K562 (cell line): Measurements from ENCODE around the gene MRPL54. TPM values are rescaled to one million over a fixed set of nuclear protein-coding genes. Genes with fewer than 3 reads are reported as not detected.

Experiments used
- ATAC-seq: fragments of 200-7000 bp; cut with Tn5 transposase; 3 replicates; pipeline ENCODE4 v1.9.1; 2020; ENCODE audit warnings: moderate library complexity
- BruUV-seq: library from RNA; stranded (reverse); fragments of 400-500 nt; replicated peaks from 2 replicates; lab custom pipeline; 2021; lab: Mats Ljungman, UMichigan
- CTCF ChIA-PET: fragments of 300-600 bp; formaldehyde crosslinking; extraction: SDS; loops from one replicate; lab custom pipeline; 2021; ENCODE audit warnings: low intra/inter-chr PET ratio; lab: Yijun Ruan, JAX
- POLR2A ChIA-PET: fragments of 300-600, 350-650 bp; sonication (Branson Sonifier 250); formaldehyde crosslinking; extraction: SDS; loops from one replicate; lab custom pipeline; 2021; ENCODE audit warnings: antibody characterized with exemption, inconsistent platforms; lab: Yijun Ruan, JAX
- DNase-seq, 4 experiments: peaks; one replicate each; pipeline versions ENCODE4 v3.0.0 to v3.0.0-alpha.2; 2011 to 2018; ENCODE audit warnings: low spot score in 3 of 4, mixed read lengths in 3 of 4; ENCODE audit errors: extremely low read depth in 1 of 4
- FAIRE-seq: peaks from 2 replicates; lab custom pipeline; 2011; peaks lifted over from hg19 to GRCh38; lab: Jason Lieb, UNC
- H2AFZ ChIP-seq: 2 replicates; pipeline ENCODE4 v1.6.0; 2011; ENCODE audit warnings: low read depth, low read length, control low read depth, inconsistent platforms
- H3K27ac ChIP-seq: fragments of 200-600 bp; 3 replicates; pipeline ENCODE4 v1.8.0; 2011; ENCODE audit warnings: low read depth, mild to moderate bottlenecking, control low read depth, inconsistent platforms, low read length, moderate library complexity, mixed read lengths; ENCODE audit errors: extremely low read depth
- H3K27me3 ChIP-seq, 2 experiments: fragments of 300-600 bp in 1 of 2; 2 replicates in 1 of 2; 3 replicates in 1 of 2; pipeline versions ENCODE4 v1.6.0 to v1.8.0; 2011; ENCODE audit warnings: inconsistent platforms in 2 of 2, low read length in 2 of 2, mild to moderate bottlenecking in 1 of 2, mixed read lengths in 1 of 2, moderate library complexity in 1 of 2; ENCODE audit not compliant: control insufficient read depth in 2 of 2, insufficient read depth in 2 of 2
- H3K36me3 ChIP-seq: fragments of 300-600 bp; 3 replicates; pipeline ENCODE4 v1.8.0; 2011; ENCODE audit warnings: mild to moderate bottlenecking, low read length, inconsistent platforms; ENCODE audit not compliant: control insufficient read depth, insufficient read depth
- H3K4me1 ChIP-seq, 2 experiments: fragments of 200-600 bp in 1 of 2; replicated peaks in 1 of 2; 2 replicates in 1 of 2; 3 replicates in 1 of 2; pipeline versions ENCODE4 v1.5.1 to v1.8.0; 2011; ENCODE audit warnings: inconsistent platforms in 2 of 2, low read length in 2 of 2, mild to moderate bottlenecking in 1 of 2, mixed read lengths in 1 of 2, moderate library complexity in 1 of 2; ENCODE audit not compliant: control insufficient read depth in 2 of 2, insufficient read depth in 2 of 2
- H3K4me2 ChIP-seq: 2 replicates; pipeline ENCODE4 v1.6.1; 2011; ENCODE audit warnings: low read length, control low read depth, inconsistent platforms, mixed read lengths; ENCODE audit not compliant: insufficient read depth
- H3K4me3 ChIP-seq: fragments of 200-600 bp; sonication (generic), shearing (Covaris generic); 2 replicates; pipeline ENCODE4 v1.5.1; 2016; ENCODE audit warnings: control low read depth, inconsistent platforms
- H3K79me2 ChIP-seq: fragments of 200-600 bp; 3 replicates; pipeline ENCODE4 v1.8.0; 2011; ENCODE audit warnings: low read length, inconsistent platforms; ENCODE audit not compliant: control insufficient read depth, insufficient read depth
- H3K9ac ChIP-seq, 2 experiments: 2 replicates each; pipeline versions ENCODE4 v1.6.0 to v1.6.1; 2011; ENCODE audit warnings: low read depth in 2 of 2, low read length in 2 of 2, control low read depth in 1 of 2, inconsistent platforms in 1 of 2, mild to moderate bottlenecking in 1 of 2, mixed read lengths in 1 of 2; ENCODE audit not compliant: insufficient read depth in 1 of 2
- H3K9me1 ChIP-seq: one replicate; pipeline ENCODE4 v1.6.0; 2011; ENCODE audit warnings: inconsistent platforms, mild to moderate bottlenecking, low read length, moderate library complexity; ENCODE audit not compliant: control insufficient read depth, insufficient read depth
- H3K9me3 ChIP-seq: replicated peaks from 2 replicates; pipeline ENCODE4 v1.5.1; 2011; ENCODE audit warnings: low read depth, low read length, inconsistent platforms; ENCODE audit not compliant: control insufficient read depth, insufficient read depth
- H4K20me1 ChIP-seq: replicated peaks from 2 replicates; pipeline ENCODE4 v1.6.1; 2011; ENCODE audit warnings: low read length, inconsistent platforms, mixed read lengths; ENCODE audit not compliant: control insufficient read depth, insufficient read depth
- ADNP ChIP-seq: fragments of 200-800 bp; sonication (Bioruptor generic); IDR thresholded peaks from 2 replicates; pipeline ENCODE4 v1.6.1; 2016; ENCODE audit warnings: missing genetic modification characterization, missing compliant biosample characterization
- BCOR ChIP-seq: fragments of 450-650 bp; IDR thresholded peaks from 2 replicates; pipeline ENCODE4 v1.6.1; 2016
- DDX20 ChIP-seq: fragments of 450-650 bp; IDR thresholded peaks from 2 replicates; pipeline ENCODE4 v1.6.1; 2016; ENCODE audit warnings: missing genetic modification characterization, low read depth, mild to moderate bottlenecking, missing compliant biosample characterization, moderate library complexity
- DNMT1 ChIP-seq: fragments of 450-650 bp; IDR thresholded peaks from 2 replicates; pipeline ENCODE4 v1.6.1; 2016; ENCODE audit warnings: antibody characterized with exemption, mild to moderate bottlenecking
- E2F8 ChIP-seq: fragments of 450-650 bp; IDR thresholded peaks from 2 replicates; pipeline ENCODE4 v1.7.1; 2018; ENCODE audit warnings: mild to moderate bottlenecking, low read depth; ENCODE audit not compliant: partially characterized antibody
- GTF3C2 ChIP-seq: IDR thresholded peaks from 3 replicates; pipeline ENCODE4 v1.6.1; 2011; ENCODE audit warnings: borderline replicate concordance, mild to moderate bottlenecking, moderate library complexity; ENCODE audit not compliant: insufficient read length; ENCODE audit errors: extremely low read depth
- HINFP ChIP-seq: fragments of 450-650 bp; conservative IDR thresholded peaks from 2 replicates; pipeline ENCODE4 v1.6.1; 2016; ENCODE audit warnings: missing genetic modification characterization, low read depth, mild to moderate bottlenecking, control low read depth, missing compliant biosample characterization
- HNRNPH1 ChIP-seq: fragments of 200-400 bp; formaldehyde crosslinking; optimal IDR thresholded peaks from 2 replicates; pipeline ENCODE3; 2017; ENCODE audit warnings: low read depth, mild to moderate bottlenecking, low read length, moderate library complexity
- POLR2G ChIP-seq: fragments of 200-400 bp; formaldehyde crosslinking; IDR thresholded peaks from 2 replicates; pipeline ENCODE4 v1.6.1; 2017; ENCODE audit warnings: low read depth, mild to moderate bottlenecking, antibody characterized with exemption, low read length, moderate library complexity
- RBM25 ChIP-seq: fragments of 200-400 bp; formaldehyde crosslinking; IDR thresholded peaks from 2 replicates; pipeline ENCODE4 v1.6.1; 2018; ENCODE audit warnings: low read length, low read depth, moderate library complexity; ENCODE audit not compliant: severe bottlenecking
- RCOR1 ChIP-seq, 2 experiments: IDR thresholded peaks; 2 replicates each; pipeline ENCODE4 v1.6.1; 2012; ENCODE audit warnings: low read depth in 2 of 2, low read length in 2 of 2, borderline replicate concordance in 1 of 2, improper control_type of control experiment in 1 of 2
- ZFP36 ChIP-seq: fragments of 150-350 bp; IDR thresholded peaks from 2 replicates; pipeline ENCODE4 v1.6.1; 2018; ENCODE audit warnings: low read length, low read depth; ENCODE audit not compliant: partially characterized antibody
- ZNF436 ChIP-seq: fragments of 250-450, 450-650 bp; sonication (Bioruptor Pico); formaldehyde crosslinking; IDR thresholded peaks from 2 replicates; pipeline ENCODE4 v1.7.0; 2020; ENCODE audit warnings: mild to moderate bottlenecking
- WGBS: fragments of 100-300 bp; shearing (Covaris generic); methylation state at CpG from one replicate; pipeline ENCODE4 v1.1.6; 2016; ENCODE audit warnings: low coverage, mixed read lengths; ENCODE audit not compliant: insufficient coverage; ENCODE audit errors: missing lambda C conversion rate; 5-methylcytosine and 5-hydroxymethylcytosine counted together
- in situ Hi-C: fragments of 300-500 bp; cut with MboI; formaldehyde crosslinking; loops from 4 replicates; pipeline ENCODE4 v1.15.0; 2018; ENCODE audit warnings: inconsistent platforms, mixed read lengths
- intact Hi-C: fragments of 100-400 bp; cut with micrococcal nuclease; formaldehyde crosslinking; loops from 2 replicates; pipeline ENCODE4 v1.14.2; 2022
- polyA plus RNA-seq, 8 experiments: library from polyadenylated mRNA; depleted of rRNA in 4 of 8; stranded (reverse) in 5 of 8; unstranded in 3 of 8; fragments of >200 nt; fragmentation: Nextera tagmentation in 2 of 8; fragmentation: Illumina TruSeq in 1 of 8; extraction: Ambion mirVana in 2 of 8; extraction: Trizol in 1 of 8; gene quantifications; 2 replicates each; pipeline versions ENCODE4 v1.2.1 to v1.2.3, GENCODE V29; 2011 to 2014; ENCODE audit warnings: inconsistent platforms in 1 of 8, missing spikeins in 1 of 8
- total RNA-seq, 7 experiments: library from RNA; depleted of rRNA in 6 of 7; stranded (reverse); fragments of >200 nt in 6 of 7; fragmentation: Illumina TruSeq in 2 of 7; extraction: Trizol in 2 of 7; gene quantifications; 2 replicates each; pipeline versions ENCODE4 v1.2.1 to v1.2.3, GENCODE V29; 2011 to 2021; ENCODE audit warnings: low replicate concordance in 1 of 7

MRPL54 gene
- total and polyA plus RNA-seq, 9 of the 15 experiments (the other 6 are each of a cell fraction or from before 2014, with no cell fraction given): 3.5 to 120 (median 56.9) TPM

GRCh38 chr19:3778104-3778867 lies 15.8 kb downstream of the MRPL54 start:
- Histone ChIP-seq H3K36me3 (peaks cover 11% of the 10 kb centered on the region; the same call in 2 of the 3 replicates), H3K4me3 (no peak overlapping the region), H3K9me1 (no peaks in the 10 kb centered on the region), H3K79me2 (no peaks in the 10 kb centered on the region), H2AFZ (no peak overlapping the region), H3K27me3 (no peaks in the 10 kb centered on the region), H3K27ac (no peak overlapping the region), H3K4me2 (no peak overlapping the region), H3K4me1 (peaks cover 0 to 30% of the 10 kb centered on the region in 2 experiments; a peak in 3 of 5 replicates), H3K9ac (no peak overlapping the region), H4K20me1 (no peaks in the 10 kb centered on the region), H3K9me3 (peaks cover 20% of the 10 kb centered on the region)
- ChIA-PET CTCF (no interaction called here), POLR2A (interaction anchor here (0.5 to 1.6 kb wide), 5 partner anchors 9 to 233 kb away, joined by 3 to 7 read pairs (median 3); no protein-coding TSS in a partner anchor)
- in situ Hi-C loops (no loop called here), intact Hi-C loops (no loop called here)
- FAIRE-seq (no peak), DNase-seq (no peak), ATAC-seq (no peak)
- 80% methylated on average over 32 of the region's 37 CpGs for WGBS
- TF ChIP-seq DNMT1: no peak
- 0 out of 2 replicates have a peak, but pooled peaks have one; percentile 68 for TF ChIP-seq ZNF436 (CRISPR knock-in tag)
- TF ChIP-seq BCOR: peak; percentile 84
- TF ChIP-seq POLR2G: peak; percentile 28; the same call in 1 of the 2 replicates
- peak; percentile 27 for TF ChIP-seq GTF3C2
- TF ChIP-seq DDX20 (tag): no peak
- peak in 1 of 2 experiments; percentile 18; a peak in 1 of 4 replicates for TF ChIP-seq RCOR1 (IDR thresholded peaks at IDR 0.05; ENCODE audit: borderline replicate concordance in 1 of 2, low read depth in 2 of 2, low read length in 2 of 2)
- peak; percentile 97 for TF ChIP-seq ZFP36
- peak; percentile 60 for TF ChIP-seq RBM25
- no peak for TF ChIP-seq HNRNPH1
- TF ChIP-seq E2F8: no peak
- TF ChIP-seq ADNP (tag): peak; percentile 34; the same call in 1 of the 2 replicates
- no peak for TF ChIP-seq HINFP (tag)
- TSS peak; percentile 44 for BruUV-seq
